Naive thymus-derived CD4-positive, alpha-beta T cell (primary cell): Measurements from ENCODE around the gene CBY2. TPM values are rescaled to one million over a fixed set of nuclear protein-coding genes. Genes with fewer than 3 reads are reported as not detected.

Source experiments
- ATAC-seq: fragments of 150-1000 bp; cut with Tn5 transposase; 2 replicates; pipeline ENCODE4 v1.10.0; 2021; ENCODE audit warnings: mild to moderate bottlenecking, moderate library complexity
- CTCF ChIA-PET: fragments of 350-600 bp; sonication (Branson Sonifier 250); formaldehyde crosslinking; loops from one replicate; lab custom pipeline; 2021; ENCODE audit warnings: antibody characterized with exemption; lab: Charles Lee
- POLR2A ChIA-PET: fragments of 350-600 bp; sonication (Branson Sonifier 250); formaldehyde crosslinking; loops from one replicate; lab custom pipeline; 2021; ENCODE audit warnings: antibody characterized with exemption, inconsistent platforms; lab: Charles Lee
- DNase-seq, 9 donors: peaks; one replicate each; pipeline versions ENCODE4 v3.0.0 to v3.0.0-alpha.2; 2020 to 2022; ENCODE audit warnings: mixed read lengths in 1 of 9
- H3K27ac ChIP-seq: one replicate; pipeline ENCODE4 v1.7.0; 2013; ENCODE audit warnings: mild to moderate bottlenecking, low read depth, low read length, moderate library complexity
- H3K27me3 ChIP-seq, 2 donors: one replicate each; pipeline ENCODE4 v1.7.0; 2013; ENCODE audit warnings: low read length in 2 of 2, mild to moderate bottlenecking in 2 of 2, moderate library complexity in 2 of 2; ENCODE audit not compliant: control insufficient read depth in 2 of 2, insufficient read depth in 2 of 2
- H3K36me3 ChIP-seq, 3 experiments: 1 replicate in 2 of 3; 2 replicates in 1 of 3; pipeline ENCODE4 v1.7.0; 2013; ENCODE audit warnings: low read length in 3 of 3, mild to moderate bottlenecking in 3 of 3, moderate library complexity in 1 of 3; ENCODE audit not compliant: insufficient read depth in 3 of 3, control insufficient read depth in 2 of 3
- H3K4me1 ChIP-seq, 2 donors: one replicate each; pipeline ENCODE4 v1.7.0; 2013; ENCODE audit warnings: low read length in 2 of 2, mild to moderate bottlenecking in 2 of 2, moderate library complexity in 1 of 2; ENCODE audit not compliant: control insufficient read depth in 2 of 2, insufficient read depth in 2 of 2
- H3K4me3 ChIP-seq: 2 replicates; pipeline ENCODE4 v1.7.0; 2013; ENCODE audit warnings: mild to moderate bottlenecking, low read length
- H3K9me3 ChIP-seq, 3 experiments: 1 replicate in 2 of 3; 2 replicates in 1 of 3; pipeline ENCODE4 v1.7.0; 2013; ENCODE audit warnings: low read length in 3 of 3; ENCODE audit not compliant: control insufficient read depth in 2 of 3
- H3K27ac Mint-ChIP-seq, 9 donors: one replicate each; pipeline ENCODE4 v1.8.0; 2020 to 2022; ENCODE audit warnings: mixed read lengths in 9 of 9, mild to moderate bottlenecking in 8 of 9, moderate library complexity in 5 of 9, inconsistent platforms in 2 of 9
- H3K27me3 Mint-ChIP-seq, 5 donors: one replicate each; pipeline ENCODE4 v1.8.0; 2021 to 2022; ENCODE audit warnings: mixed read lengths in 5 of 5, mild to moderate bottlenecking in 1 of 5
- H3K36me3 Mint-ChIP-seq, 5 donors: one replicate each; pipeline ENCODE4 v1.8.0; 2020 to 2022; ENCODE audit warnings: mixed read lengths in 5 of 5, mild to moderate bottlenecking in 3 of 5, inconsistent platforms in 1 of 5
- H3K4me1 Mint-ChIP-seq, 7 donors: one replicate each; pipeline ENCODE4 v1.8.0; 2020 to 2022; ENCODE audit warnings: mixed read lengths in 7 of 7, mild to moderate bottlenecking in 3 of 7, inconsistent platforms in 1 of 7
- H3K4me3 Mint-ChIP-seq, 10 donors: one replicate each; pipeline ENCODE4 v1.8.0; 2020 to 2022; ENCODE audit warnings: mild to moderate bottlenecking in 10 of 10, mixed read lengths in 10 of 10, moderate library complexity in 6 of 10, inconsistent platforms in 2 of 10
- H3K9me3 Mint-ChIP-seq, 11 donors: one replicate each; pipeline ENCODE4 v1.8.0; 2020 to 2022; ENCODE audit warnings: mixed read lengths in 11 of 11, mild to moderate bottlenecking in 4 of 11, inconsistent platforms in 1 of 11, moderate library complexity in 1 of 11
- intact Hi-C, 2 donors: fragments of 100-400 bp; cut with micrococcal nuclease; formaldehyde crosslinking; loops; one replicate each; pipeline ENCODE4 v1.15.1; 2023
- polyA plus RNA-seq, 2 donors: library from polyadenylated mRNA; unstranded; fragments of 300-500 nt; fragmentation: Illumina TruSeq; gene quantifications; one replicate each; pipeline ENCODE4 v1.2.3, GENCODE V29; 2021
- total RNA-seq, 6 experiments: library from RNA in 5 of 6; stranded (reverse) in 5 of 6; gene quantifications; 1 replicate in 5 of 6; 2 replicates in 1 of 6; pipeline ENCODE4 v1.2.3 and lab custom pipeline; 2021 to 2026

CBY2 gene
- total and polyA plus RNA-seq, 7 experiments from 2014 or later = 0.40 TPM; not detected in 6

GRCh38 chr13:45705918-45706317, 3.8 kb downstream of the CBY2 start:
- H3K4me1 ChIP-seq = no peaks in the 10 kb centered on the region
- H3K27ac ChIP-seq = no peak overlapping the region
- ChIA-PET CTCF (interaction anchor here (0.8 kb wide), 1 partner anchor 11 kb away, joined by 3 read pairs; no protein-coding TSS in a partner anchor), POLR2A (no interaction called here)
- H3K36me3 ChIP-seq = no peaks in the 10 kb centered on the region
- Mint-ChIP-seq H3K36me3 (no peaks in the 10 kb centered on the region), H3K27me3 (peaks cover 0 to 7% (median 0%) of the 10 kb centered on the region in 5 donors), H3K9me3 (peaks cover 0 to 7% (median 0%) of the 10 kb centered on the region in 11 donors), H3K4me1 (peaks cover 0 to 3% (median 0%) of the 10 kb centered on the region in 7 donors), H3K4me3 (no peak overlapping the region), H3K27ac (no peak overlapping the region)
- intact Hi-C loops = no loop called here
- no peaks in the 10 kb centered on the region for H3K27me3 ChIP-seq
- ATAC-seq (no peak), DNase-seq (no peak)
- no peaks in the 10 kb centered on the region for H3K9me3 ChIP-seq
- no peak overlapping the region for H3K4me3 ChIP-seq

GRCh38 chr13:45707516-45708100, 5.5 kb downstream of the CBY2 start:
- CTCF ChIA-PET = no interaction called here
- no peaks in the 10 kb centered on the region for H3K9me3 ChIP-seq
- no peaks in the 10 kb centered on the region for H3K27me3 ChIP-seq
- POLR2A ChIA-PET = no interaction called here
- Mint-ChIP-seq H3K4me1 (no peaks in the 10 kb centered on the region), H3K9me3 (peaks cover 0 to 7% (median 0%) of the 10 kb centered on the region in 11 donors), H3K27ac (no peak overlapping the region), H3K36me3 (no peaks in the 10 kb centered on the region), H3K4me3 (no peak overlapping the region), H3K27me3 (peaks cover 0 to 7% (median 0%) of the 10 kb centered on the region in 5 donors)
- no peak overlapping the region for H3K4me3 ChIP-seq
- ATAC-seq (no peak), DNase-seq (no peak)
- no peak overlapping the region for H3K27ac ChIP-seq
- intact Hi-C loops = no loop called here
- H3K4me1 ChIP-seq = no peaks in the 10 kb centered on the region
- no peaks in the 10 kb centered on the region for H3K36me3 ChIP-seq

- Histone ChIP-seq H3K27ac (no peak overlapping the region), H3K9me3 (no peaks in the 10 kb centered on the region), H3K4me3 (no peak overlapping the region), H3K36me3 (no peaks in the 10 kb centered on the region), H3K4me1 (no peaks in the 10 kb centered on the region), H3K27me3 (no peaks in the 10 kb centered on the region)
- POLR2A ChIA-PET = no interaction called here
- ATAC-seq (no peak), DNase-seq (no peak)
- H3K27ac Mint-ChIP-seq = no peak overlapping the region
- CTCF ChIA-PET = no interaction called here
- H3K4me3 Mint-ChIP-seq = no peak overlapping the region
- intact Hi-C loops = no loop called here
- peaks cover 0 to 2% (median 0%) of the 10 kb centered on the region in 5 donors for H3K27me3 Mint-ChIP-seq
- no peaks in the 10 kb centered on the region for H3K4me1 Mint-ChIP-seq
- peaks cover 0 to 7% (median 0%) of the 10 kb centered on the region in 11 donors for H3K9me3 Mint-ChIP-seq
- H3K36me3 Mint-ChIP-seq = no peaks in the 10 kb centered on the region
Observed at GRCh38 chr13:45711951-45712350, 9.8 kb downstream of the CBY2 start.

GRCh38 chr13:45713106-45713690, 11.1 kb downstream of the CBY2 start:
- Mint-ChIP-seq H3K27ac (no peak overlapping the region), H3K36me3 (no peaks in the 10 kb centered on the region), H3K4me1 (no peaks in the 10 kb centered on the region), H3K4me3 (no peak overlapping the region), H3K9me3 (peaks cover 0 to 7% (median 0%) of the 10 kb centered on the region in 11 donors), H3K27me3 (peaks cover 0 to 2% (median 0%) of the 10 kb centered on the region in 5 donors)
- no peaks in the 10 kb centered on the region for H3K36me3 ChIP-seq
- POLR2A ChIA-PET = no interaction called here
- ATAC-seq (no peak), DNase-seq (no peak)
- no peak overlapping the region for H3K4me3 ChIP-seq
- no peaks in the 10 kb centered on the region for H3K27me3 ChIP-seq
- intact Hi-C loops = no loop called here
- CTCF ChIA-PET = no interaction called here
- H3K4me1 ChIP-seq = no peaks in the 10 kb centered on the region
- H3K9me3 ChIP-seq = no peaks in the 10 kb centered on the region
- H3K27ac ChIP-seq = no peak overlapping the region

GRCh38 chr13:45713721-45714120, 11.6 kb downstream of the CBY2 start:
- no peaks in the 10 kb centered on the region for H3K36me3 Mint-ChIP-seq
- no peak for ATAC-seq
- peaks cover 0 to 5% (median 0%) of the 10 kb centered on the region in 11 donors for H3K9me3 Mint-ChIP-seq
- intact Hi-C loops = no loop called here
- Histone ChIP-seq H3K9me3 (no peaks in the 10 kb centered on the region), H3K4me1 (no peaks in the 10 kb centered on the region), H3K27me3 (no peaks in the 10 kb centered on the region), H3K4me3 (no peak overlapping the region), H3K27ac (no peak overlapping the region), H3K36me3 (no peaks in the 10 kb centered on the region)
- no peak overlapping the region for H3K27ac Mint-ChIP-seq
- no peak for DNase-seq
- POLR2A ChIA-PET = no interaction called here
- peaks cover 0 to 2% (median 0%) of the 10 kb centered on the region in 5 donors for H3K27me3 Mint-ChIP-seq
- H3K4me1 Mint-ChIP-seq = no peaks in the 10 kb centered on the region
- H3K4me3 Mint-ChIP-seq = no peak overlapping the region
- CTCF ChIA-PET = no interaction called here

- Mint-ChIP-seq H3K27ac (no peak overlapping the region), H3K4me3 (no peak overlapping the region), H3K4me1 (no peaks in the 10 kb centered on the region), H3K36me3 (no peaks in the 10 kb centered on the region), H3K27me3 (peaks cover 0 to 2% (median 0%) of the 10 kb centered on the region in 5 donors), H3K9me3 (peaks cover 0 to 3% (median 0%) of the 10 kb centered on the region in 11 donors)
- ChIA-PET POLR2A (no interaction called here), CTCF (no interaction called here)
- no peak overlapping the region for H3K4me3 ChIP-seq
- H3K36me3 ChIP-seq = no peaks in the 10 kb centered on the region
- intact Hi-C loops = no loop called here
- H3K4me1 ChIP-seq = no peaks in the 10 kb centered on the region
- no peaks in the 10 kb centered on the region for H3K9me3 ChIP-seq
- no peaks in the 10 kb centered on the region for H3K27me3 ChIP-seq
- DNase-seq = no peak
- no peak for ATAC-seq
- no peak overlapping the region for H3K27ac ChIP-seq
Observed at GRCh38 chr13:45714170-45714569, 12.1 kb downstream of the CBY2 start.

- H3K27ac ChIP-seq = no peak overlapping the region
- CTCF ChIA-PET = no interaction called here
- intact Hi-C loops = no loop called here
- H3K9me3 Mint-ChIP-seq = no peaks in the 10 kb centered on the region
- H3K27me3 ChIP-seq = no peaks in the 10 kb centered on the region
- no peak for DNase-seq
- no peaks in the 10 kb centered on the region for H3K36me3 ChIP-seq
- H3K4me1 Mint-ChIP-seq = no peaks in the 10 kb centered on the region
- H3K27me3 Mint-ChIP-seq = peaks cover 0 to 3% (median 0%) of the 10 kb centered on the region in 5 donors
- ATAC-seq = no peak
- H3K4me3 ChIP-seq = no peak overlapping the region
- H3K4me3 Mint-ChIP-seq = no peak overlapping the region
- POLR2A ChIA-PET = no interaction called here
- H3K9me3 ChIP-seq = no peaks in the 10 kb centered on the region
- H3K4me1 ChIP-seq = no peaks in the 10 kb centered on the region
- H3K27ac Mint-ChIP-seq = no peak overlapping the region
- no peaks in the 10 kb centered on the region for H3K36me3 Mint-ChIP-seq
Observed at GRCh38 chr13:45715351-45715750, 13.2 kb downstream of the CBY2 start.
